HepG2 (cell line): ENCODE measurements around the gene COL26A1. TPM values are rescaled to one million over a fixed set of nuclear protein-coding genes. Genes with fewer than 3 reads are reported as not detected.

Experiments
- BCLAF1 ChIP-seq: fragments of 450-650 bp; IDR thresholded peaks from 2 replicates; pipeline ENCODE4 v1.6.1; 2017; ENCODE audit warnings: mild to moderate bottlenecking
- E2F1 ChIP-seq: sonication (generic); formaldehyde crosslinking; IDR thresholded peaks from 2 replicates; pipeline ENCODE4 v1.5.0; 2020; ENCODE audit warnings: missing genetic modification reagents
- HMG20B ChIP-seq: conservative IDR thresholded peaks from 2 replicates; pipeline ENCODE4 v1.6.1; 2016; ENCODE audit warnings: missing genetic modification reagents, missing compliant biosample characterization
- HNF4A ChIP-seq: sonication (generic); formaldehyde crosslinking; IDR thresholded peaks from 2 replicates; pipeline ENCODE4 v1.4.0; 2020; ENCODE audit warnings: missing genetic modification reagents
- HNF4G ChIP-seq, 2 experiments: sonication (generic) in 1 of 2; formaldehyde crosslinking in 1 of 2; IDR thresholded peaks; 2 replicates each; pipeline versions ENCODE4 v1.4.0 to v1.6.1; 2011 to 2020; ENCODE audit warnings: borderline replicate concordance in 2 of 2, low read depth in 2 of 2, mild to moderate bottlenecking in 2 of 2, low read length in 1 of 2, missing genetic modification reagents in 1 of 2, moderate library complexity in 1 of 2
- MXD3 ChIP-seq: IDR thresholded peaks from 2 replicates; pipeline ENCODE4 v1.6.1; 2016; ENCODE audit warnings: mild to moderate bottlenecking, missing biosample characterization, missing genetic modification reagents
- NR2F1 ChIP-seq, 2 experiments: fragments of 450-650 bp in 1 of 2; formaldehyde crosslinking in 1 of 2; IDR thresholded peaks; 2 replicates each; pipeline versions ENCODE4 v1.5.0 to v1.6.1; 2016 to 2020; ENCODE audit warnings: mild to moderate bottlenecking in 1 of 2, missing compliant biosample characterization in 1 of 2, missing genetic modification reagents in 1 of 2, moderate library complexity in 1 of 2
- NR2F2 ChIP-seq: IDR thresholded peaks from 2 replicates; pipeline ENCODE4 v1.6.1; 2012; ENCODE audit warnings: low read depth, inconsistent platforms, borderline replicate concordance
- PAWR ChIP-seq: sonication (generic); formaldehyde crosslinking; IDR thresholded peaks from 2 replicates; pipeline ENCODE4 v1.4.0; 2020; ENCODE audit warnings: missing genetic modification reagents, mild to moderate bottlenecking, borderline replicate concordance
- PHF21A ChIP-seq: sonication (generic); formaldehyde crosslinking; IDR thresholded peaks from 2 replicates; pipeline ENCODE4 v1.5.0; 2020; ENCODE audit warnings: mild to moderate bottlenecking, missing genetic modification reagents
- TFAP4 ChIP-seq: sonication (generic); IDR thresholded peaks from 2 replicates; pipeline ENCODE4 v1.6.1; 2016; ENCODE audit warnings: low read depth, borderline replicate concordance
- WIZ ChIP-seq: sonication (generic); formaldehyde crosslinking; IDR thresholded peaks from 2 replicates; pipeline ENCODE4 v1.5.1; 2020; ENCODE audit warnings: mild to moderate bottlenecking, missing genetic modification reagents
- ZBTB46 ChIP-seq: sonication (generic); formaldehyde crosslinking; IDR thresholded peaks from 2 replicates; pipeline ENCODE4 v1.4.0; 2020; ENCODE audit warnings: mild to moderate bottlenecking, missing genetic modification reagents, borderline replicate concordance
- ZNF121 ChIP-seq: sonication (generic); formaldehyde crosslinking; IDR thresholded peaks from 2 replicates; pipeline ENCODE4 v1.5.0; 2020; ENCODE audit warnings: mild to moderate bottlenecking, missing genetic modification reagents
- ZNF207 ChIP-seq: fragments of 450-650 bp; IDR thresholded peaks from 2 replicates; pipeline ENCODE4 v1.6.1; 2016; ENCODE audit warnings: antibody characterized with exemption, borderline replicate concordance
- ZNF263 ChIP-seq: sonication (generic); formaldehyde crosslinking; IDR thresholded peaks from 2 replicates; pipeline ENCODE4 v1.4.0; 2020; ENCODE audit warnings: missing genetic modification reagents
- ZNF331 ChIP-seq: sonication (generic); formaldehyde crosslinking; IDR thresholded peaks from 2 replicates; pipeline ENCODE4 v1.4.0; 2020; ENCODE audit warnings: missing genetic modification reagents
- ZNF580 ChIP-seq: IDR thresholded peaks from 2 replicates; pipeline ENCODE4 v1.6.1; 2016; ENCODE audit warnings: low read depth, borderline replicate concordance
- polyA plus RNA-seq, 8 experiments: library from polyadenylated mRNA; depleted of rRNA in 3 of 8; stranded (reverse) in 7 of 8; unstranded in 1 of 8; fragments of >200 nt; fragmentation: Illumina TruSeq in 4 of 8; extraction: Trizol in 4 of 8; gene quantifications; 2 replicates each; pipeline versions ENCODE4 v1.2.1 to v1.2.3, GENCODE V29; 2011 to 2016; ENCODE audit warnings: low read depth in 4 of 8, missing spikeins in 1 of 8, mixed read lengths in 1 of 8; ENCODE audit not compliant: insufficient read depth in 1 of 8
- total RNA-seq, 5 experiments: library from RNA; depleted of rRNA; stranded (reverse); fragments of >200 nt; fragmentation: Illumina TruSeq; extraction: Trizol; gene quantifications; 2 replicates each; pipeline ENCODE4 v1.2.3, GENCODE V29; 2016; ENCODE audit warnings: low read depth in 1 of 5

COL26A1 gene
- total and polyA plus RNA-seq, 2 of the 13 experiments (the other 11 are each of a cell fraction or from before 2014, with no cell fraction given), result 7.8 to 9.2 TPM

- peak; percentile 54; the same call in 1 of the 2 replicates for TF ChIP-seq TFAP4
- no peak for TF ChIP-seq ZBTB46
- TF ChIP-seq MXD3 (CRISPR knock-in tag), result no peak
- TF ChIP-seq NR2F1 (CRISPR knock-in tag; IDR thresholded peaks at IDR 0.05), result peak; percentile 54 to 77; a peak in 2 of 4 replicates
- TF ChIP-seq WIZ (CRISPR knock-in tag), result no peak
- no peak for TF ChIP-seq PAWR (CRISPR knock-in tag)
- TF ChIP-seq NR2F2, result peak; percentile 60; the same call in 1 of the 2 replicates
- TF ChIP-seq ZNF580 (CRISPR knock-in tag), result peak; percentile 20; the same call in 1 of the 2 replicates
- TF ChIP-seq ZNF207, result no peak
- TF ChIP-seq ZNF263, result no peak
- TF ChIP-seq ZNF121, result peak; percentile 41; the same call in 1 of the 2 replicates
- TF ChIP-seq HMG20B (CRISPR knock-in tag), result no peak
- TF ChIP-seq BCLAF1, result no peak
- no peak for TF ChIP-seq E2F1 (CRISPR knock-in tag)
- 0 out of 2 replicates have a peak, but pooled peaks have one; percentile 23 for TF ChIP-seq HNF4A (CRISPR knock-in tag)
- TF ChIP-seq PHF21A (CRISPR knock-in tag), result peak; percentile 72
- no peak for TF ChIP-seq HNF4G (IDR thresholded peaks at IDR 0.05; ENCODE audit: borderline replicate concordance, low read depth, low read length)
- TF ChIP-seq HNF4G (CRISPR knock-in tag; IDR thresholded peaks at IDR 0.05; ENCODE audit: borderline replicate concordance, low read depth), result 0 out of 2 replicates have a peak, but pooled peaks have one; percentile 34
- peak; percentile 53; the same call in 1 of the 2 replicates for TF ChIP-seq ZNF331
- TF ChIP-seq, all 625 proteins: peak for 36
Observed at GRCh38 chr7:101536232-101536631, 173.6 kb downstream of the COL26A1 start (continued).
